ENCODE results near the gene CARMIL1.

DNA sequence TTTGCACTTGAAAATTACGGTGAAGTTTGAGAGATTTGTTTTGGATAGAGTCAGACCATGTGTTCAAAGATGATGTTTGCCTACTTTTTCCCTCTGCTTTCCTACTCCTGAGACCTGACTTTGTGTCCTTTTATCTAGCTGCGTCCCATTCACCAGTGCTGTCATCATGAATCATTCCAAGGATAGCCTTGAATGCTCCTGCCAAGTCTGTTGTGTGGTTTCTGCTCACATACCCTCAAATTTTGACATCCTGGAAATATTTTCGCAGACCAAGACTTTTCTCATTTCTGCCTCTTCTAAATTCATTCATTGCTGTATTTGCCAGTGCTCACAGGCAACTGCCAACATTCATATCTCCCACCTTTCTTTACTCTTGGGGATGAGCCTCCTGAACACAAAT is 197.0 kb downstream of the CARMIL1 start:
- TF ChIP-seq, protein P1, sequence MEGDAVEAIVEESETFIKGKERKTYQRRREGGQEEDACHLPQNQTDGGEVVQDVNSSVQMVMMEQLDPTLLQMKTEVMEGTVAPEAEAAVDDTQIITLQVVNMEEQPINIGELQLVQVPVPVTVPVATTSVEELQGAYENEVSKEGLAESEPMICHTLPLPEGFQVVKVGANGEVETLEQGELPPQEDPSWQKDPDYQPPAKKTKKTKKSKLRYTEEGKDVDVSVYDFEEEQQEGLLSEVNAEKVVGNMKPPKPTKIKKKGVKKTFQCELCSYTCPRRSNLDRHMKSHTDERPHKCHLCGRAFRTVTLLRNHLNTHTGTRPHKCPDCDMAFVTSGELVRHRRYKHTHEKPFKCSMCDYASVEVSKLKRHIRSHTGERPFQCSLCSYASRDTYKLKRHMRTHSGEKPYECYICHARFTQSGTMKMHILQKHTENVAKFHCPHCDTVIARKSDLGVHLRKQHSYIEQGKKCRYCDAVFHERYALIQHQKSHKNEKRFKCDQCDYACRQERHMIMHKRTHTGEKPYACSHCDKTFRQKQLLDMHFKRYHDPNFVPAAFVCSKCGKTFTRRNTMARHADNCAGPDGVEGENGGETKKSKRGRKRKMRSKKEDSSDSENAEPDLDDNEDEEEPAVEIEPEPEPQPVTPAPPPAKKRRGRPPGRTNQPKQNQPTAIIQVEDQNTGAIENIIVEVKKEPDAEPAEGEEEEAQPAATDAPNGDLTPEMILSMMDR (IDR thresholded peaks at IDR 0.05), result no peak
- TF ChIP-seq POLR2A (IDR thresholded peaks at IDR 0.05), result no peak
